HG02943 (cell line): ENCODE results near the gene KCNAB2.

Experiments
- ATAC-seq: cut with Tn5 transposase; IDR thresholded peaks from one replicate; pipeline ENCODE4 v1.9.1; 2021; ENCODE audit warnings: mild to moderate bottlenecking, low read depth, moderate library complexity; ENCODE audit not compliant: unreplicated experiment

Gene KCNAB2

DNA sequence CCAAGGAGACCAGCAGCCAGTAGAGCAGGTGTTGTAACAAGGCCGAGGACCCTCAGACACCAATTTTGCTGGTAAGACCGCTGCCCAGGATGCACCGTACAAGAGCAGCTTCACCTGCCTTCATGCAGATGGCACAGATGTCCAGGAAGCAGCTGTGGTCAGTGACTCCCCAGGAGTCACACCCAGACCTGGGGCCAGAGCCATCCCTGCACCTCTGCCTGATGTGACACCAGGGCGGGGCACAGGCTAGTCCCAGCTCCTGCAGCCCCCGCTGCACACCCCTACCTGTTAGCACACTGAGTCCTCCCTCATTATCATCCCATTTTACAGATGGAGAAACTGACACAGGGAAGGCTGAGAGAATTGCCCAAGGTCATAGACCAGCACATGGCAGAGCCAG, 16.3 kb upstream of the KCNAB2 start:
- ATAC-seq, result no peak

GRCh38 chr1:6030132-6030531, 15.6 kb upstream of the KCNAB2 start:
- no peak for ATAC-seq

- no peak for ATAC-seq
Observed at GRCh38 chr1:6030547-6031261, 15.0 kb upstream of the KCNAB2 start.

GRCh38 chr1:6033124-6033523, 12.6 kb upstream of the KCNAB2 start:
- no peak for ATAC-seq

- no peak for ATAC-seq
Observed at GRCh38 chr1:6033986-6034749, 11.5 kb upstream of the KCNAB2 start.

DNA sequence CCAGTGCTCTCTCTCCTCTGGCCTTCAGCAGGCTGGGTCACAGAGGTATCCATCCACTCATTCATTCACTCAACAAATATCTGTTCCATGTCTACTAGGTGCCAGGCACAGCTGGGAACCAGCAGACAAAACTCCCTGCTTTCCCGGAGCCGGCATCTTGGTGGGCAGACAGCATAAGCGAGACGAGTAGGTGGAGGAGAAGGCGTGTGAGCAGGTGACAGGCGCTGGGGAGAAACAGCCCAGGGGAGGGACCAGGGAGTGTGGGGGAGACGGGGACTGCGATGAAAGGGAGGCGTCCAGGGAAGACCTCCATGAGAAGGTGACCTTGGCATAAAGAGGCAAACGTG, 11.0 kb upstream of the KCNAB2 start:
- no peak for ATAC-seq

- no peak for ATAC-seq
Observed at GRCh38 chr1:6035303-6035702, 10.4 kb upstream of the KCNAB2 start.

DNA sequence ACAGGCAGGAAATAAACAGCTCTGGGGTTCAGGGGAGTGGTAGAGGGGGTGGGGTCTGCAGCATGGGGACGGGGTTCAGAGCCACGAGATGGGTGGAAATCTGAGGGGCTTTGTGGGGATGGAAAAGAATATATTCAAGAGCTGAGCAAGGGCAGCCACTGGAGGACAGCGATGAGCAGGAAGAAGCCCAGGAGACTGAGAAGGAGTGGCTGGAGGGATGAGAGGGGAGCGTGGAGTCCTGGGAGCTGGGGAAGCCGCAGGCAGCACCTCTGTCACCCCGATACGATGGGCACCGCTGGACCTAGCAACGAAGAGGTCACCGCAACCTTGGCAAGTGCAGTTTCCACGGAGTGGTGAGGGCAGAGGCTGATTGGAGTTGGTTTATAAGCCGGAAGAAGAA, 10.0 kb upstream of the KCNAB2 start:
- ATAC-seq, result no peak

DNA sequence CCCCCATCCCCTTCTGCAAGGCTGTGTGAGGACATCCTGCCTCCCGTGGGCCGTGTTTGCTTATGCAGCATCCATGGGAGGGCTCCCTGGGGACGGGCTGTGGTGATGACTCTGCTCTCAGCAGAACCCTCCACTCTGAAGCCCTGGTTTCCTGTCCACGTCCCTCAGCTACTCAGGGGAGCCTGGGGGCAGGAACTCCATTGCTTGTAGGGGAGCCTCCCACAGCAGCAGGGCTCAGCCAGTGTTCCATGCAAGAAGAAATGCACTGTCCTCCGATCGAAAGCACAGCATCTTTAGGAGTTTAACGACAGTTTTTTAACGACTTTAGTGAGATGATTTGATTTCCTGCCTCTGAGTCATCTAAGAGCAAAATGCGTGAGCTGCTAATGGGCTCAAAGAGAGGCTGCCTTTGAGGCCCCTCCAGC, 8.3 kb upstream of the KCNAB2 start:
- ATAC-seq, result no peak

DNA sequence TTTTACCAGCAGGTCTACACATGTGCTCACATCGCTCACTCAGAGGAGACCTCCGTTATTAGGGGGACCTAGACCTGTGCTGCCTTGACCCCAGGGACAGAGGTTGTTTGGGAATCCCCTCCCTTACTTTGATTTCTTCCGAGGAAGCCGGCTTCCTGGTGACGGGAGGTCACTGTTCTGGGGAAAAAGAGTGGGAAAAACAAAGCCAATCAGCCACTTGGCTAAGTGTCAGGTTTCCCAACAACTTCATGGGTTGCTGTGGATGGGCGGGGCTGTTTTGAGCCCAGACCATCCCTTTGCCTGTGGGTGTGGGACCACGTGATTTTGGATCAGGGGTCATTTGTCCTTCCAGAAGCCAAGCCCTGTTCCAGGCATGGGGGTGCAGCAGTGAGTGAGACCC, 7.1 kb upstream of the KCNAB2 start:
- no peak for ATAC-seq

GRCh38 chr1:6039031-6039430, 6.7 kb upstream of the KCNAB2 start:
- ATAC-seq, result no peak

- ATAC-seq, result no peak
Observed at GRCh38 chr1:6040444-6040843, 5.2 kb upstream of the KCNAB2 start.

DNA sequence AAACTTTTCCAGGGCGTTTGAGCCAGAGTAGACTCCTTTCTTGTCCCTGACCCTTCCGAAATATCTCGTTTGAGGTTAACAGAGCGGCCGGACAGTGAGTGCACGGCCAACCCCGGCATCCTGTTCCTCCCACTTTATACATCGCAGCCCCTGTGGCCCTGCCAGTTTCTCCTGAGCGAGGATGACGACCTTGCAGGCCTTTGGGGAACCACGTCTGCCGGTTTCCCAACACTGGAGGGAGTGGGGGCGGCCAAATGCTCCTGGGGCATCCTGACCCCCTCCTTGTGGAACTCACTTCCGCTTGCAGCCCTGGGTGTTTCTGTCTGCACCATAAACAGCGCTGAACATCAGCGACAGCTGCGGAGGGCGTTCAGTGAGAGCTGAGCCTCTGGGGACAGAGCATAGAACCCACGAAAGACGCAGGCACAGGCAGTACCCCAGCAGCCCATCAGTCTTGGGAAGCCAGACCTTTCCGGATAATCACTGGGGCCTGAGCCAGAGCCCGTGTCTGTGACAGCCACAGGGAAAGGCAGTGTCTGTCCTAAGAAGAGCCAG, 4.8 kb upstream of the KCNAB2 start:
- no peak for ATAC-seq

GRCh38 chr1:6041432-6042062, 4.1 kb upstream of the KCNAB2 start:
- ATAC-seq, result no peak

DNA sequence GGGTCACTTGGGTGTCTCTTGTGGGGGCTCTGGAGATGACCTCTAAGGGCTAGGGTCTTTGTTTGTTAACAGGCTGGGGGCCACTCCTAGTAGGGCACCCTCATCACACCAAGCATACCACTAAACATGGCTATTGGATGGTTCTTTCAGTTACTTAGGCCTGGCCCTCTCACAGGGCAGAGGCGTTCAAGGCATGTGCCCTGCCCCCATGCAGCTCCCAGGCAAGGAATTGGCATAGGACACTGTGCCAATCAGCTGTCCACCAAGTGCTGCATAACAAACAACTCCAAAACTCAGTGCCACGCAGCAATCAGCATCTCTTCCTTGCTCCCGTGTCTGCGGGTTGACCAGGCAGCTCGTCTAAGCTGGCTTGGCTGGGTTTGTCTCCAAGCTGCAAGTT, 2.1 kb upstream of the KCNAB2 start:
- no peak for ATAC-seq

- ATAC-seq, result no peak
Observed at GRCh38 chr1:6044481-6045109, 1.1 kb upstream of the KCNAB2 start.

- no peak for ATAC-seq
Observed at GRCh38 chr1:6045110-6045502, 582 bp upstream of the KCNAB2 start.

DNA sequence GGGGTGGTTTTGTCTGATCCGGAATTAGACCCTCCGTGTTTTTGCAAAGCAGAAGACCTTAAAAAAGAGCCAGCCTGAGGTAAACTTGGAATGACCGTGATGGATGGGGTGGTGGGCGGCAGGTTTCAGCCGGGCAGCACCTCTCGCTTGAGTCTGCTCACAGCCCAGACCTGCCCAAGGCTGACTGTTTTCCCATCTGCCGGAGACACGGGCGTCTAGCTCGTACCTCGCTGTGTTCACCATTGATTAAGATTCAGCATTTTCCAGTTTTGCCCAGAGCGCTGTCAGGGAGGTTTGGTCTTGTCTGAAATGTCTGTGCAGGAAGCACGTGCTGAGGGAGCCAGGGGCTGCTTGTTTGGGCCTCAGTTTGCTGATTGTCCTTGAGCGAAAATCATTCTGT, 591 bp downstream of the KCNAB2 start:
- no peak for ATAC-seq

DNA sequence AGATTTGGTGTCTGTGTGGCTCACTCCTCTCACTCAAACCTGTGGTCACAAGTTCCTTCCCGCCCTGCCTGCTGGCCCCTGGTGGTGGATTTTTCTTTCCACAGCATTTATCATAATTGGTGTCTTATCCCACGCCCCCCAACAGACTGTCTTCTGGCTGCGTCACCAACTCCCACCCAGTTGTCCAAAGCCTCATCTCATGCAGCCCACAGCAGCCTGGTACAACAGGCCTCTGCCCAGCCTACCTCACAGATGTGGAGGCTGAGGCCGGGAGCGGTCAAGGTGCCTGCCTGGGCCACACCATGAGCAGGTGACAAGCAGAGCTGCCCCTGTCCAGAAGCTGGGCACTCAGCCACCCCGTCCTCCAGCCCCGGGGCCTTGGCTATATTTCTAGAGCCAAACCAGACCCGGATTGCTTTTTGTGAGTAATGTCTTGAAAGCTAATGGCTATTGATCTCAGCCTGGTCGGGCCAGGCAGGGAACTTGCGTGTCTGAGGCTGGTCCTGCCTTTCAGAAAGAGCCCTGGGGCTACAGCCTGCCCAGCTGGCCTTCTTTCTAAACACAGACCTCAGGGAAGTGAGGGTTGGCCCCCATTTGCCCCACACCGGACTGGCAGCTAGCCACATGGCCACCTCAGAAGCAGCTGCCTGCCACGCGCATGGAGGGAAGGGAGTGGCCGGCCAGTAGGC, 2.6 kb downstream of the KCNAB2 start:
- no peak for ATAC-seq

DNA sequence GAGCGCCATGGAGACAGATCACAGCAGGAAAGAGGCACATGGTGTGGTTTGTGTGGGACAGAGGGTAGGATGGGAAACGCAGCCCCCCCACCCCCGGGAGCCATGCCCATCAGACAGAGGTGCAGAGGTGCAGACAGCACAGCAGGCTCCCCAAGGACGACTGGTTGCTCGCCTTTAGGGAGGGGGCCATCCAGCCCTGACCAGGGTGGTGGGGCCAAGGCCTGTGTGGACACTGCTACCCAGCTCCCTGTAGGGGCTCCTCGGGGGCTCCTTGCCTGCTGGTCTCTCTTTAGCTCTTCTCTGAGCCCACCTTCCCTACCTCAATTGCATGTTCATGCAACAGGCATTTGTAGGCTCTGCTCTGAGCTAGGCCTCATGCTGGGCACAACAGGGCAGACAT, 3.7 kb downstream of the KCNAB2 start:
- no peak for ATAC-seq

GRCh38 chr1:6051423-6051822, 5.7 kb downstream of the KCNAB2 start:
- ATAC-seq, result no peak
